GM10847 (cell line): ENCODE measurements around the gene FBN1.

Source experiments
- POLR2A ChIP-seq: IDR thresholded peaks from 2 replicates; pipeline ENCODE4 v1.6.1; 2011; ENCODE audit not compliant: insufficient read length; ENCODE audit errors: extremely low read depth

Gene FBN1

GRCh38 chr15:48664436-48664835 is 18.9 kb upstream of the FBN1 start:
- no peak for TF ChIP-seq POLR2A

DNA sequence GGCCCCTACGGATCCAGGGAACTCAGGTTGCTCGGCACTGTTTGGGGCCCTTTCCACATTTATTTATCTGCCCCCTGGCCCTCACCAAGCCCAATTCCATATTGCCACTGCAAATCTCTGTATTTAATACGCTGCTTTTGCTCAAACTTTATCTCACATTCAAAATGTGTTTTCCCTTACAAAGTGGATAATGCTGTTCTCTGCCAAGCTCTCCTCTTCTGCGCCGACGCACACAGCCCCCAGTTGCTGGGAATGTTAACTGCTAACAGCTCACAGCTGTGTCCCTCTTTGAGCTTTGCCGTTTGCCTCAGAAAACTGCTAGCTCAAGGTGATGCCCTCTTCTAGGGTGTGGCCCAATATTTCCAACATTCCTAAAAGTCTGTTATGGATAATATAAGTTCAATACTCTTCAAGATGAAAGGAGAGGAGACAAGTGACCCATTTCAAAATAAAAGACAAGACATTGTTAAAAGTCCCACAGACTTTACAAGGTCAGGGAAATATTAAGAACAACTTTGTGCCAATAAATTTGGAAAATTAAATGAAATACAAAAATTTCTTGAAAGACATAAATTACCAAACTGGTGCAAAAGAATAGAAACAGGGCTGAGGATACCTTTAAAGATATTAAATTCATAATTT is 12.6 kb upstream of the FBN1 start:
- no peak for TF ChIP-seq POLR2A

DNA sequence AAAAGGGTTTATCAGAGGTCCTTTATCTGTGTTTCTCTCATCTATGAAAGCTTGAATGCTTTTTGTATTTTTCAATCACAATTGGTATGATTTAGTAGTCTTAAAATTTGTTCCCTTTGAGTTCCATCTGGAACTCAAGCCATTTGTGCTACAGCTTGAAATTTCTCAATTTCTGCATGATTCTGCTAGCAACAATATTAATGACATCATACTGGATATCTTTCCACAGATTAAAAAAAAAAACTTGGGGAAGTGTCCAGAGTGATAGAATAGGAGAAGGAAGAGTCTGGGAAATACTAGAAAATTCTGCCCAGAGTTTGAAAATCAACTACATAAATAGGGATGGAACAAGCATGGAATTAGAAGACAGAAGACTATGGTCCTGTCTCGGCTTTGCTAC is 9.3 kb upstream of the FBN1 start:
- no peak for TF ChIP-seq POLR2A

- no peak for TF ChIP-seq POLR2A
These were observed 8.6 kb upstream of the FBN1 start for GRCh38 chr15:48653913-48654670.

- TF ChIP-seq POLR2A = no peak
These were observed 7.7 kb upstream of the FBN1 start for GRCh38 chr15:48653216-48653615.

- TF ChIP-seq POLR2A = no peak
These were observed 7.1 kb upstream of the FBN1 start for GRCh38 chr15:48652510-48653076.

DNA sequence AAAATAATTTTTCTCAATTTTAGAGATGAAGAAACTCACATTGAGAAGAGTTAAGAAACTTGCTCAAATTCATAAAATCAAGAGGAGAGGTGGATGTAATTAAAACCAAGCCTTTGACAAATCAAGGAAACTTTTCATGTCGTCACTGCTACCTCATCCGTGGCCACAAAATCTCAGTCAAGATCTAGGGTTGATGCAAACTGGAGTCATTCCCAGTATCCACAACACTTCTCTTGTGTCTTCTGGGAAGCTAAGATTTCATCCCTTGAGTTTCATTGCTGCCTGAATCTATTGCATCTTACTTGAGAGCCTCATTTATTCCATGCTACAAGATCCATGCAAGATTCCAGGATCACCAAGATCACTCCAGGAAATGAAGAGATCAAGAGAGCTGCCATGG is 5.4 kb upstream of the FBN1 start:
- no peak for TF ChIP-seq POLR2A

DNA sequence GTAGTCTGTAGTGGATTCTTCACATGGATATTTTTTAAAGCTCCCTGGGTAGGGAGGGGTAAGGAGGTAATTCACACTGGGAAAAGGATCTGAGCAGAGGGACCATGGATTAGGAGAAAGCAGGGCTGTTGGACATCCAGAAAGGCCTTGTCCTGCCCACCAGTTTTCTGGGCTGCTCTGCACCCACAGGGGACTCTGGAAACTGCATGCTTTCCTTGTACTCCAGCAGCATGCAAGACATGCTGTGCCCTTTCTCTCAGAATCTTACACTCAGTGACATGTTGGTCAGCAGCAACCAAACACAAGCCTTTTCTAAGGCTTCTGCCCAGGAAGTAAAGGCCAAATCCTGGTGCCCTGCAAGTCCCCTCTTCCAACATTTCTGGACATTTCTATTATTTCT is 2.5 kb upstream of the FBN1 start:
- no peak for TF ChIP-seq POLR2A

- TF ChIP-seq POLR2A = no peak
These were observed 822 bp upstream of the FBN1 start for GRCh38 chr15:48646331-48646730.

GRCh38 chr15:48644827-48645557 is 517 bp downstream of the FBN1 start:
- no peak for TF ChIP-seq POLR2A

GRCh38 chr15:48644467-48644826 is 1.1 kb downstream of the FBN1 start:
- TF ChIP-seq POLR2A = no peak

DNA sequence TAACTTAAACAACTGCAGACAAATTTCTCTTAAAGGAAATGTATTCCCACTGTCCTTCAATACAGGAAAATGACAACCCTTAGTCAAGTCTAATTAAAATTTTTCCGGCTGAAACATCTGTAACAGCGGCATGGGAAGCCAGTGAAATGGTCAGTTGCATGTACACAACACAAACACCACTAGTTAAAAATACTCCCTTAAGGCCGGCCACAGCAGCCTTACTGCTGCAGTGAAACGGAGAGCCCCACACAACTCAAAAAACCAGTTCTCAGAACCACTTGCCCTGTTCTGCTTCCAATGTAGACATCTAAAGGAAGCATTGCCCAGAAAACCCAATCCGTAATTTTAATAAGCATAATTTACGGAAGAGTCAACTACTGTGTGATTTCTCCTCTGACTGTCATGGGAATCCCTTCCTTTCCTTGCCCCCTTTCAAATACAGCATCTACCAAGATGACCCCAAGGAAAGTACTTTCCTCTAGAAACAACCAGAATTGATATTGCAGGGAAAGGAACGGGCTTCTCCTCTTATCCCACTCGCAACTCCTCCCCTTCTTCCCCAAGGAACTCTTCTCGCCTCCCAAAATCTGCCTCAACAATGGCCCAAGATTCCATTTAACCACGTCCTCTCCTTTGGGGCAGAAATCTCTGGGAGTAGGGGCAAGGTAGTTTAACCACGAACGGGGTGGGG is 1.6 kb downstream of the FBN1 start:
- no peak for TF ChIP-seq POLR2A

DNA sequence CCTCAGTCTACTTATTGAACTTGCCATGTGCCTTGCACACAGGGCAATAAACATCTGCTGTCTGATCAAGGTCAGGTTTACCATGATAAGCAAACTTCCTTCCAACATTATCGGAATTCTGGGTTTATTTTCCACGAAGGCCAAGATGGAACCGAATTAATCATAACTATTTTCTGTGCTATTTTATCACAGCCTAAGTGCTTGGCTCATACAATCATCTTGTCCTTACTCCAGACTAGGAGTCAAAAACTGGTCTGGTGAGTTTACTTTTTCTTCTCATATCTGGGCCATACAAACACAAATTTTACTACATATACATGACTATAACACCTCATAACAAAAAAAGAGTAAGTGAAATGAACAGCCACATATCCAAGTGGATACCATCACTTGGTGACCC is 2.3 kb downstream of the FBN1 start:
- no peak for TF ChIP-seq POLR2A

- TF ChIP-seq POLR2A = no peak
These were observed 2.7 kb downstream of the FBN1 start for GRCh38 chr15:48642795-48643194.

- TF ChIP-seq POLR2A = no peak
These were observed 4.1 kb downstream of the FBN1 start for GRCh38 chr15:48641416-48641815.

DNA sequence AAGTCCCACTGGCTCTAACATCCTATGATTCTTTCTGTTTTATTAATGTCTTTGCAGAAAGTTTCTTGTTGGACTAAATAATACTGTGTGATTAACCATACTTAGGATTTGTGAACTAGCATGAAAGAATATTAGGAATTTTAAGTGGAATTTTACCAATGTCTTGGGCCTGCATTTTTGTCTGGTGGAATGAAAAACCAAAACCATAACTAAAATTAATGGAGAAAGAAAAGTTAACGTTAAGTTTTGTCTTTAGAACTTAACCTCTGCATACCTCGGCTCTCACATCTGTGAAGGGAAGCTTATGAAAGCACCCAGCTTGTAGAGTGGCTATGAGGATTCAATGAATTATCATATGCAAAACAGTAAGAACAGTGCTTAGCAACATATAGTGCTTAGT is 6.5 kb downstream of the FBN1 start:
- TF ChIP-seq POLR2A = no peak

GRCh38 chr15:48637639-48638038 is 7.9 kb downstream of the FBN1 start:
- no peak for TF ChIP-seq POLR2A
